CD4-positive, alpha-beta T cell (primary cell): ENCODE data around the gene POLDIP3. TPM values are rescaled to one million over a fixed set of nuclear protein-coding genes. Genes with fewer than 3 reads are reported as not detected.

ENCODE experiments used
- ATAC-seq: fragments of 200-7000 bp; cut with Tn5 transposase; one replicate; pipeline ENCODE4 v1.10.0; 2022; ENCODE audit warnings: mild to moderate bottlenecking; ENCODE audit not compliant: poor library complexity
- CTCF ChIA-PET: fragments of 350-600 bp; sonication (Branson Sonifier 250); formaldehyde crosslinking; loops from one replicate; lab custom pipeline; 2021; ENCODE audit warnings: antibody characterized with exemption, inconsistent platforms; lab: Charles Lee
- POLR2A ChIA-PET: fragments of 350-600 bp; sonication (Branson Sonifier 250); formaldehyde crosslinking; loops from one replicate; lab custom pipeline; 2021; ENCODE audit warnings: antibody characterized with exemption, inconsistent platforms; lab: Charles Lee
- DNase-seq, 14 experiments: peaks; one replicate each; pipeline ENCODE4 v3.0.0-alpha.2; 2013 to 2020; ENCODE audit warnings: mixed read lengths in 2 of 14
- H3K27ac ChIP-seq, 2 donors: one replicate each; pipeline versions ENCODE4 v1.5.1 to v1.7.0; 2013; ENCODE audit warnings: low read length in 2 of 2, low read depth in 1 of 2, mild to moderate bottlenecking in 1 of 2
- H3K27me3 ChIP-seq, 2 experiments: 1 replicate in 1 of 2; 2 replicates in 1 of 2; pipeline versions ENCODE4 v1.6.1 to v1.7.0; 2013; ENCODE audit warnings: low read length in 2 of 2, control low read depth in 1 of 2, mild to moderate bottlenecking in 1 of 2, moderate library complexity in 1 of 2; ENCODE audit not compliant: insufficient read depth in 2 of 2, control insufficient read depth in 1 of 2
- H3K36me3 ChIP-seq: one replicate; pipeline ENCODE4 v1.6.1; 2013; ENCODE audit warnings: low read length, control low read depth; ENCODE audit not compliant: insufficient read depth
- H3K4me1 ChIP-seq: one replicate; pipeline ENCODE4 v1.6.1; 2013; ENCODE audit warnings: low read length, control low read depth; ENCODE audit not compliant: insufficient read depth
- H3K4me3 ChIP-seq: one replicate; pipeline ENCODE4 v1.5.1; 2013; ENCODE audit warnings: mild to moderate bottlenecking, low read length, moderate library complexity
- H3K9me3 ChIP-seq, 2 experiments: 1 replicate in 1 of 2; 2 replicates in 1 of 2; pipeline versions ENCODE4 v1.6.1 to v1.7.0; 2013; ENCODE audit warnings: low read length in 2 of 2, mild to moderate bottlenecking in 2 of 2, control low read depth in 1 of 2, moderate library complexity in 1 of 2; ENCODE audit not compliant: control insufficient read depth in 1 of 2, insufficient read depth in 1 of 2
- H3K27ac Mint-ChIP-seq: one replicate; pipeline ENCODE4 v1.8.0; 2020; ENCODE audit warnings: mixed read lengths
- H3K27me3 Mint-ChIP-seq: one replicate; pipeline ENCODE4 v1.8.0; 2021; ENCODE audit warnings: mixed read lengths
- H3K36me3 Mint-ChIP-seq: one replicate; pipeline ENCODE4 v1.8.0; 2021; ENCODE audit warnings: low read depth, mixed read lengths
- H3K4me1 Mint-ChIP-seq: one replicate; pipeline ENCODE4 v1.8.0; 2021; ENCODE audit warnings: low read depth, mixed read lengths
- H3K4me3 Mint-ChIP-seq: one replicate; pipeline ENCODE4 v1.8.0; 2020; ENCODE audit warnings: mild to moderate bottlenecking, mixed read lengths
- H3K9me3 Mint-ChIP-seq: one replicate; pipeline ENCODE4 v1.8.0; 2020; ENCODE audit warnings: mixed read lengths
- intact Hi-C, 2 experiments: fragments of 100-400 bp; cut with DNase I in 1 of 2; cut with micrococcal nuclease in 1 of 2; formaldehyde crosslinking; loops; one replicate each; pipeline versions ENCODE4 v1.15.1 to v1.9.0; 2023 to 2025; cut with DNase I, micrococcal nuclease
- total RNA-seq, 174 experiments: library from RNA in 2 of 174; stranded (reverse) in 2 of 174; gene quantifications; one replicate each; pipeline ENCODE4 v1.2.3 and lab custom pipeline; 2021 to 2026
- TF ChIP-seq, protein P1 (sequence below): fragments of 200-600 bp; IDR thresholded peaks from one replicate; pipeline ENCODE4 v1.8.0; 2022; ENCODE audit warnings: antibody characterized with exemption, mild to moderate bottlenecking

Gene POLDIP3
- total RNA-seq, 2 experiments from 2014 or later, result 77.7 to 80.7 TPM

GRCh38 chr22:42623756-42624441, 9.2 kb upstream of the POLDIP3 start:
- H3K27ac ChIP-seq, result no peak overlapping the region
- H3K4me3 ChIP-seq, result no peak overlapping the region
- POLR2A ChIA-PET, result interaction anchor here (1.5 kb wide), 1 partner anchor 9 kb away, joined by 5 read pairs; the partner anchor contains the start of gene POLDIP3
- Mint-ChIP-seq H3K36me3 (peaks cover 40% of the 10 kb centered on the region), H3K4me1 (peaks cover 6% of the 10 kb centered on the region), H3K27ac (no peak overlapping the region), H3K4me3 (no peak overlapping the region), H3K9me3 (no peaks in the 10 kb centered on the region), H3K27me3 (no peaks in the 10 kb centered on the region)
- CTCF ChIA-PET, result no interaction called here
- peaks cover 50% of the 10 kb centered on the region for H3K36me3 ChIP-seq
- H3K4me1 ChIP-seq, result peaks cover 3% of the 10 kb centered on the region
- intact Hi-C loops, result no loop called here
- no peaks in the 10 kb centered on the region for H3K9me3 ChIP-seq
- ATAC-seq (no peak), DNase-seq (peak in 1 of 14 experiments; percentile 14)
- H3K27me3 ChIP-seq, result no peaks in the 10 kb centered on the region
- TF ChIP-seq, protein P1, sequence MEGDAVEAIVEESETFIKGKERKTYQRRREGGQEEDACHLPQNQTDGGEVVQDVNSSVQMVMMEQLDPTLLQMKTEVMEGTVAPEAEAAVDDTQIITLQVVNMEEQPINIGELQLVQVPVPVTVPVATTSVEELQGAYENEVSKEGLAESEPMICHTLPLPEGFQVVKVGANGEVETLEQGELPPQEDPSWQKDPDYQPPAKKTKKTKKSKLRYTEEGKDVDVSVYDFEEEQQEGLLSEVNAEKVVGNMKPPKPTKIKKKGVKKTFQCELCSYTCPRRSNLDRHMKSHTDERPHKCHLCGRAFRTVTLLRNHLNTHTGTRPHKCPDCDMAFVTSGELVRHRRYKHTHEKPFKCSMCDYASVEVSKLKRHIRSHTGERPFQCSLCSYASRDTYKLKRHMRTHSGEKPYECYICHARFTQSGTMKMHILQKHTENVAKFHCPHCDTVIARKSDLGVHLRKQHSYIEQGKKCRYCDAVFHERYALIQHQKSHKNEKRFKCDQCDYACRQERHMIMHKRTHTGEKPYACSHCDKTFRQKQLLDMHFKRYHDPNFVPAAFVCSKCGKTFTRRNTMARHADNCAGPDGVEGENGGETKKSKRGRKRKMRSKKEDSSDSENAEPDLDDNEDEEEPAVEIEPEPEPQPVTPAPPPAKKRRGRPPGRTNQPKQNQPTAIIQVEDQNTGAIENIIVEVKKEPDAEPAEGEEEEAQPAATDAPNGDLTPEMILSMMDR, result no peak

GRCh38 chr22:42623301-42623751, 8.6 kb upstream of the POLDIP3 start:
- CTCF ChIA-PET, result no interaction called here
- Mint-ChIP-seq H3K4me1 (peaks cover 6% of the 10 kb centered on the region), H3K27me3 (no peaks in the 10 kb centered on the region), H3K9me3 (no peaks in the 10 kb centered on the region), H3K4me3 (no peak overlapping the region), H3K27ac (no peak overlapping the region), H3K36me3 (peaks cover 38% of the 10 kb centered on the region)
- TF ChIP-seq, protein P1, result no peak
- POLR2A ChIA-PET, result interaction anchor here (1.5 kb wide), 1 partner anchor 8 kb away, joined by 5 read pairs; the partner anchor contains the start of gene POLDIP3
- peaks cover 45% of the 10 kb centered on the region for H3K36me3 ChIP-seq
- no peaks in the 10 kb centered on the region for H3K27me3 ChIP-seq
- no peak overlapping the region for H3K4me3 ChIP-seq
- intact Hi-C loops, result no loop called here
- no peak overlapping the region for H3K27ac ChIP-seq
- no peaks in the 10 kb centered on the region for H3K9me3 ChIP-seq
- DNase-seq (peak in 1 of 14 experiments; percentile 38), ATAC-seq (no peak)
- H3K4me1 ChIP-seq, result peaks cover 3% of the 10 kb centered on the region

- Mint-ChIP-seq H3K4me3 (no peak overlapping the region), H3K27me3 (no peaks in the 10 kb centered on the region), H3K27ac (peak overlapping the region; percentile 55), H3K9me3 (no peaks in the 10 kb centered on the region), H3K36me3 (peaks cover 35% of the 10 kb centered on the region), H3K4me1 (peaks cover 6% of the 10 kb centered on the region)
- Histone ChIP-seq H3K4me3 (no peak overlapping the region), H3K9me3 (no peaks in the 10 kb centered on the region), H3K36me3 (peaks cover 34% of the 10 kb centered on the region), H3K4me1 (peaks cover 4% of the 10 kb centered on the region), H3K27ac (no peak overlapping the region), H3K27me3 (no peaks in the 10 kb centered on the region)
- TF ChIP-seq, protein P1, result no peak
- DNase-seq (peak in 1 of 14 experiments; percentile 29), ATAC-seq (no peak)
- ChIA-PET CTCF (no interaction called here), POLR2A (no interaction called here)
- intact Hi-C loops, result no loop called here
Measured at GRCh38 chr22:42622061-42622710, 7.5 kb upstream of the POLDIP3 start.
